Colonic mucosa (tissue), 4 donors: ENCODE results near the gene WNT9A. TPM values are rescaled to one million over a fixed set of nuclear protein-coding genes. Genes with fewer than 3 reads are reported as not detected.

Experiments
- DNase-seq: peaks from one replicate; pipeline ENCODE4 v3.0.0-alpha.2; 2020
- H3K27ac ChIP-seq: fragments of 200-600 bp; one replicate; pipeline ENCODE4 v1.8.0; 2021
- H3K27me3 ChIP-seq: fragments of 200-600 bp; one replicate; pipeline ENCODE4 v1.8.0; 2021
- H3K36me3 ChIP-seq: fragments of 200-600 bp; one replicate; pipeline ENCODE4 v1.8.0; 2021
- H3K4me1 ChIP-seq: fragments of 200-600 bp; one replicate; pipeline ENCODE4 v1.8.0; 2021; ENCODE audit warnings: mild to moderate bottlenecking
- H3K4me3 ChIP-seq: fragments of 200-600 bp; one replicate; pipeline ENCODE4 v1.8.0; 2021
- H3K9ac ChIP-seq, 2 donors: one replicate each; pipeline ENCODE4 v1.7.0; 2013; ENCODE audit warnings: control low read depth in 2 of 2, low read depth in 2 of 2, low read length in 2 of 2
- H3K9me3 ChIP-seq: fragments of 200-600 bp; one replicate; pipeline ENCODE4 v1.8.0; 2021
- CTCF ChIP-seq: fragments of 200-600 bp; IDR thresholded peaks from one replicate; pipeline ENCODE4 v1.8.0; 2022; ENCODE audit warnings: antibody characterized with exemption, mild to moderate bottlenecking
- intact Hi-C: fragments of 100-400 bp; cut with DNase I; formaldehyde crosslinking; loops from one replicate; pipeline ENCODE4 v1.14.1; 2022
- microRNA-seq: library from miRNA; unstranded; fragments of <30 nt; microRNA quantifications from one replicate; pipeline ENCODE4, GENCODE V29; 2019
- total RNA-seq, 2 donors: library from RNA; stranded (reverse); fragmentation: NEBNext Ultra II Directional in 1 of 2; extraction: Animal tissue kit (Norgen Biotek cat#: 25700) in 1 of 2; gene quantifications; one replicate each; pipeline ENCODE4 v1.2.1, GENCODE V29; 2021
- donor health status: healthy.
- donor health status: DM: no; HTN: no; CAD: no.
- donor health status: DM: no; HTN: no; CAD: no.

Gene WNT9A
- total RNA-seq, 2 donors from 2014 or later: 2.6 to 3.3 TPM

- Histone ChIP-seq H3K27ac (no peak overlapping the region), H3K9ac (no peak overlapping the region), H3K9me3 (no peaks in the 10 kb centered on the region), H3K4me1 (no peaks in the 10 kb centered on the region), H3K36me3 (no peaks in the 10 kb centered on the region), H3K4me3 (no peak overlapping the region), H3K27me3 (no peaks in the 10 kb centered on the region)
- intact Hi-C loops: no loop called here
- no peak for DNase-seq
- TF ChIP-seq CTCF: no peak
Observed at GRCh38 chr1:227870366-227870765, 77.4 kb downstream of the WNT9A start.

- H3K36me3 ChIP-seq: no peaks in the 10 kb centered on the region
- H3K27me3 ChIP-seq: no peaks in the 10 kb centered on the region
- H3K4me1 ChIP-seq: no peaks in the 10 kb centered on the region
- no peak for TF ChIP-seq CTCF
- no peak overlapping the region for H3K4me3 ChIP-seq
- intact Hi-C loops: no loop called here
- H3K9me3 ChIP-seq: no peaks in the 10 kb centered on the region
- no peak overlapping the region for H3K27ac ChIP-seq
- H3K9ac ChIP-seq: no peak overlapping the region
- DNase-seq: no peak
Observed at GRCh38 chr1:227869851-227870305, 77.9 kb downstream of the WNT9A start.

GRCh38 chr1:227869279-227869842 lies 78.4 kb downstream of the WNT9A start:
- Histone ChIP-seq H3K9ac (no peak overlapping the region), H3K4me1 (no peaks in the 10 kb centered on the region), H3K27ac (no peak overlapping the region), H3K36me3 (no peaks in the 10 kb centered on the region), H3K4me3 (no peak overlapping the region), H3K9me3 (no peaks in the 10 kb centered on the region), H3K27me3 (no peaks in the 10 kb centered on the region)
- intact Hi-C loops: no loop called here
- DNase-seq: no peak
- no peak for TF ChIP-seq CTCF

Small RNAs within 50 kb of the gene (microRNA-seq; reads per million reads assigned to microRNA genes)
- not detected for gene MIR5008

Other genes starting within 250 kb of the WNT9A start
- gene JMJD4, start 212.6 kb downstream of the WNT9A start, total RNA-seq: 10 to 100 TPM in 1 of 2 donors, 1 to 10 TPM in 1; 9.0 to 16.0 TPM
- gene SNAP47, start 212.5 kb downstream of the WNT9A start, total RNA-seq: 10 to 100 TPM; 19.0 to 28.0 TPM
- not detected for gene PRSS38, start 132.3 kb downstream of the WNT9A start, total RNA-seq
- gene WNT3A, start 59.1 kb upstream of the WNT9A start, total RNA-seq: not detected
- gene ARF1, start 134.8 kb upstream of the WNT9A start, total RNA-seq: 100 to 1,000 TPM; 522 to 586 TPM
- 10 to 100 TPM; 14.9 to 26.4 TPM for gene C1orf35, start 155.4 kb upstream of the WNT9A start, total RNA-seq
- 10 to 100 TPM; 33.0 to 60.7 TPM for gene MRPL55, start 161.4 kb upstream of the WNT9A start, total RNA-seq
- gene GUK1, start 192.3 kb upstream of the WNT9A start, total RNA-seq: 100 to 1,000 TPM; 178 to 221 TPM
- gene GJC2, start 202.0 kb upstream of the WNT9A start, total RNA-seq: 1 to 10 TPM in 1 of 2 donors, under 1 TPM in 1; 0.69 to 1.2 TPM
- 10 to 100 TPM; 11.0 to 16.9 TPM for gene IBA57, start 217.9 kb upstream of the WNT9A start, total RNA-seq